ENCODE results near the gene ZDHHC6. TPM values are rescaled to one million over a fixed set of nuclear protein-coding genes. Genes with fewer than 3 reads are reported as not detected.
"Not testable (repeated sequence)": the region's sequence is repeated elsewhere in the genome, so short reads cannot be mapped to it uniquely, and the experiment has no call there.

The ZDHHC6 gene
- total and polyA plus RNA-seq, 2 of the 8 experiments (the other 6 are each of a cell fraction or from before 2014, with no cell fraction given), result 13.6 to 27.4 TPM

DNA sequence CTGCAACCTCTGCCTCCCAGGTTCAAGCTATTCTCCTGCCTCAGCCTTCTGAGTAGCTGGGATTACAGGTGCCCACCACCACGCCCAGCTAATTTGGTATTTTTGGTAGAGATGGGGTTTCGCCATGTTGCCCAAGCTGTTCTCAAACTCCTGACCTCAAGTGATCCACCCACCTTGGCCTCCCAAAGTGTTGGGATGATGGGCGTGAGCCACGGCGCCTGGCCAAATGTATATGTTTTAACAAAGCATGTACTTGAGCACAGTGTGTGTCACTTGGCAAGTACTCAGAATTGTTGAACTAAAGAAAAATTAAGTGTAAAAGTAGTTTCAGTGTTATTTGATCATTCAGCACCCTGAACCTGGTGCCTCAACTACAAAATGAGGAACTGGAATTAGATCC, 17.4 kb upstream of the ZDHHC6 start:
- CTCF ChIA-PET (ENCODE audit: partially characterized antibody), result interaction anchor here (0.6 to 2.1 kb wide), 8 partner anchors 8 to 679 kb away, joined by 3 to 8 read pairs (median 3); no protein-coding TSS in a partner anchor
- not testable (repeated sequence) for H2BK5ac ChIP-seq (ENCODE audit: low read depth, low read length); H3K4ac ChIP-seq (replicated peaks; ENCODE audit: insufficient read length, low read depth, low read length); H3K4me2 ChIP-seq (ENCODE audit: insufficient read depth in 1 of 2, low read depth in 2 of 2, low read length in 2 of 2); DNase-seq (ENCODE audit: low read depth in 1 of 2, low spot score in 2 of 2); H3K18ac ChIP-seq (ENCODE audit: extremely low read depth, low read length); H4K5ac ChIP-seq (ENCODE audit: insufficient read length, low read depth, low read length); H4K20me1 ChIP-seq (replicated peaks in 1 of 2; ENCODE audit: control insufficient read depth in 1 of 2, insufficient read depth in 2 of 2, low read length in 2 of 2); H3K56ac ChIP-seq (replicated peaks; ENCODE audit: insufficient read length, low read depth, low read length); H3K27ac ChIP-seq (ENCODE audit: low read depth, low read length); H3K23me2 ChIP-seq (ENCODE audit: low read depth, low read length); H3K14ac ChIP-seq (ENCODE audit: insufficient read length); H3K4me3 ChIP-seq (ENCODE audit: extremely low read depth in 1 of 4, insufficient read depth in 2 of 4, low read depth in 3 of 4, low read length in 4 of 4); H4K91ac ChIP-seq (replicated peaks; ENCODE audit: insufficient read length, low read length); H4K8ac ChIP-seq (ENCODE audit: extremely low read depth, insufficient read depth, low read length); H3K27me3 ChIP-seq (replicated peaks in 1 of 4; ENCODE audit: control insufficient read depth in 3 of 4, extremely low read depth in 1 of 4, insufficient read depth in 3 of 4, low read length in 3 of 4); H2AK5ac ChIP-seq (ENCODE audit: low read depth, low read length); H3K79me1 ChIP-seq (ENCODE audit: low read depth, low read length); H2BK15ac ChIP-seq (ENCODE audit: low read length); H3K79me2 ChIP-seq (ENCODE audit: control insufficient read depth in 1 of 2, insufficient read depth in 2 of 2, low read length in 2 of 2); H2BK12ac ChIP-seq (ENCODE audit: low read depth, low read length); H3K9me3 ChIP-seq (ENCODE audit: insufficient read depth in 2 of 2, low read depth in 1 of 2, low read length in 1 of 2); FAIRE-seq; H2AFZ ChIP-seq (ENCODE audit: low read length); H3K9ac ChIP-seq (replicated peaks in 1 of 4; ENCODE audit: extremely low read depth in 1 of 4, low read depth in 3 of 4, low read length in 3 of 4); H3K23ac ChIP-seq (ENCODE audit: insufficient read length); H2BK120ac ChIP-seq (replicated peaks; ENCODE audit: low read depth, low read length); H2BK20ac ChIP-seq (ENCODE audit: low read length); H3K4me1 ChIP-seq (replicated peaks in 1 of 4; ENCODE audit: control insufficient read depth in 3 of 4, insufficient read depth in 4 of 4, low read length in 3 of 4)
- 99% methylated on average over 5 of the region's 5 CpGs; no CpG with 5 or more reads in 1 of the 2 experiments for WGBS, 2 experiments (ENCODE audit: extremely low coverage in 1 of 2, insufficient coverage in 1 of 2, insufficient read length in 1 of 2, insufficient replicate concordance in 2 of 2, low coverage in 1 of 2, low lambda C conversion rate in 2 of 2, missing lambda C conversion rate in 1 of 2)
- peaks cover 0 to 23% (median 11%) of the 10 kb centered on the region in 4 experiments; a peak in 4 of 8 replicates for H3K36me3 ChIP-seq (ENCODE audit: control insufficient read depth in 2 of 4, insufficient read depth in 4 of 4, low read length in 3 of 4)
- POLR2A ChIA-PET (ENCODE audit: partially characterized antibody), result interaction anchor here (1.6 kb wide), 1 partner anchor 17 kb away, joined by 5 read pairs; the partner anchor contains the start of genes VTI1A and ZDHHC6

Measured in H1 (cell line).